CD4-positive, alpha-beta T cell treated with Interleukin-17A for 4 hours (primary cell): ENCODE data around the gene LDAH.
A peak's percentile ranks its signal among the peaks of the same experiment; 100 is the strongest.

Experiments
- DNase-seq: peaks from one replicate; pipeline ENCODE4 v3.0.0-alpha.2; 2020; ENCODE audit warnings: mixed read lengths

LDAH gene

DNA sequence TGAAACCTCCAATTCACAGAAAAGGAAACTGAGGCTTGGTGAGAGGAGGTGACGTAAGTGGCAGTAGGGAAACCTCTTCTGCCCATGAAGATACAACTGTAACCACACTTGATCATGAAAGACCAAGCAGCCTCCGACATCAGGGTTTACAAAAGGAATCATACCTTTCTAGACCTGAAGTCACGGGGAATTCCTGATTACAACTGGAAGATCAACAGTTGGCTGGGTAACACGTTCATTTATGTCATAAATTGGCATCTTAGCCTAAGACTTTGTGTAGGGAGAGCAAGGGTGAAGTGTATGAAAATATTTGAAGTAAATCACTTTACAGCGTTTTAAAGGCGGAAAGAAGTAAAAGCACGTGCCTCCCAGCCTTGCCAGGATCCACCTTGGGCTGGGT lies 172.9 kb downstream of the LDAH start:
- DNase-seq: no peak

DNA sequence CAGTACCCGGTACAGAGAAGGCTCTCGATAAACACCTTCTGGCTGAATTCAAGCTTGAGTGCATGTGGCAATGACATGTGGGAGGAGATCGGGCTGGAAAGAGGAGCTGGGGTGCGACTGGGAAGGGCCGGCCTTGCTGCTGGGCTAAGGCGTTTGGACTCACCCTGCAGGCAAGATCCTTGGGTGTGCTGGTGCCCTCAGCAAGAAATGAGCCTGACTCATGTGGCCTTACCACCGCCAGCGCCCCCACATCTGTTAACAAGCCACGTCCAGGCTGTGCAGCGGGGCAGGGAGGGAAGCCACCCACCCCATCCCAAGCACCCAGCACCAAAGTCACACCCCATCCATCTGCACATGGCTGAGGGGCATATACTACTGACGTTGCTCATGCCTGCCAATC lies 173.3 kb downstream of the LDAH start:
- DNase-seq: no peak

DNA sequence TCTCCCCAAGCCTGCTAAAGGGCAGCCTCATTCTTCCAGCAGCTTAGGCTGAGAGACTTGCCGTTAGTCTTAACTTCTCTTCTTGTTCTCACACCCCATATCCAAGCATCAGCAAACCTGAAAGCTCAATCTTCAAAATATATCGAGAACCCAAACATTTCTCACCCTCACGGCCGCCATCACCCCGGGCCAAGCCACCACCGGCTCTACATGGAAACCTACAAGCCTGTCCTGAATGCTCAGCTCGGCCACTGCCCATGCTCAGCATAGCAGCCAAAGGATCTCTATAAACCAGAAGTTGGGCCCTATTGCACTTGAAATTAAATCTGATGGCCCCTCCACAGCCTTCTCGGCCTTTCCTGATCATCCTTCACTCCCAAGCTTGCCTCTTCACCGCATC lies 174.1 kb downstream of the LDAH start:
- DNase-seq: no peak

DNA sequence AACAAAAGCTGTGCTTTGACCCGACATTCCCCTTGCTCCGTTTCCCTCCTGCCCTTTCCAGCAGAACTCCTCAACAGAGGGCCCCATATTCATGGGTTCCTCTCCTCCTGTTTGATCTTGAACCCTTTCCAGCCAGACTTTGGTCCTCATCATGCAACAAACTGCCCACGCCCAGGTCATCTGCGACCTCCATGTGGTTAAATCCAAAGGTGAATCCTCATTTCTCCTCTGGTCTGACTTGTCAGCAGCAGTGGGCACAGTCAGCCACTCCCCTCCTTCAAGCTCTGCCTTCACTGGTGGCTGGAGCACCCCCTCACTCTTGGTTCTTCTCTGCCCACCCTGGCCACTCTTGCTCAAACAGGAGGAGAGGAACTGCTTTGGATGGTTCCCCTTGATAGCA lies 174.7 kb downstream of the LDAH start:
- DNase-seq: no peak

DNA sequence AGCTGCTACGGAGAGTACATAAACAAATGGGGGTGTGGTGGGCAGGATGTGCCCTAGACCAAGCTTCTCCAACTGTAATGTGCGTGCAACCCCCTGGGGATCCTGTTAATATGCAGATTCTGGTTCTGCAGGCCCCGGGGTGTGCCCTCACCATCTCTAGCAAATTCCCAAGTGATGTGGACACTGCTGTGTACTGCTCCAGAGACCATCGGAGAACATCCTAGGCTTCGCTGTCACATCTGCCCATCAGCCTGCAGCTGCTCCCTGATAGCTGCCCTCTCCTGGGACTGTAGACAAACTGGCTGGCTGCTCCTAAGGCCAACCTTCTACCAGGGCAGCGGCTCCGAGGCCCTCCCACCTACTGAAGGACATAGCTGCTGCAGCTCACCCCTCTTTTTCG lies 175.2 kb downstream of the LDAH start:
- no peak for DNase-seq

DNA sequence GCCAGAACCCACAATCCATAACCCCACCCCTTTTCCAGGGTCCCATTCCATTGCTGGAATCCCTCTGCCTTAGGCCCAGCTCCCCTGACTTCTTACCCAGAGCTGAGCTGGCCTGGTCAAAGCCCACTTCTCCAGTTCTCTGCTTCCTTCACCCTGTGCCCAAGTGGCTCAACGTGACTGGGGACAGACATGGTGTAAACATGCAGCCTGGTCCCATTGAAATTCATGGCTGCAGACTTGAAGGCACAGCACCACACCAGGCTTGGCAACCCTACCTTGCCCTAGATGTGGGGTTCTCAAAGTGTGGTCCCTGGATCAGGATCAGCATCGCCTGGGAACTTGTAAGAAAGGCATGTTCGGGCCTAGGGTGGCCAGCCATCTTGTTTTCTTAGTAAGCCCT lies 175.7 kb downstream of the LDAH start:
- DNase-seq: no peak

DNA sequence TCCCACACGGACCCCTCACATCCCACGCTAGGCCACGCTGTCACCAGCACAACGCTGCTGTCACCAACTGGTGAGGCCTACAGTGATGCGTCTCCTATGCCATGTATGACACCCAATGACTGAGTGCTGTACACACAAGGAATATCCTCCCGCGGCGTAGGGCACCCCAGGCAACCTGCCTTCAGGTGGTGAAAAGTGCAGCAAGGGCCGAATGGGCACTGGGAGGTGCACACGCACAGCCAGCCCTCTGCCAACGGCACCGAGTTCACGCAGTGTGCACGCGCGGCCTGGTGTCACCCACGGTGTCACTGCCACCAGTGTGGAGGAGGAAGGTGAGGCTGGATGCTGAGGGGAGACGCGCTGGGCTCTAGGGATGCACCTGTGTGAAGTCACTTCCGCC lies 176.5 kb downstream of the LDAH start:
- no peak for DNase-seq

DNA sequence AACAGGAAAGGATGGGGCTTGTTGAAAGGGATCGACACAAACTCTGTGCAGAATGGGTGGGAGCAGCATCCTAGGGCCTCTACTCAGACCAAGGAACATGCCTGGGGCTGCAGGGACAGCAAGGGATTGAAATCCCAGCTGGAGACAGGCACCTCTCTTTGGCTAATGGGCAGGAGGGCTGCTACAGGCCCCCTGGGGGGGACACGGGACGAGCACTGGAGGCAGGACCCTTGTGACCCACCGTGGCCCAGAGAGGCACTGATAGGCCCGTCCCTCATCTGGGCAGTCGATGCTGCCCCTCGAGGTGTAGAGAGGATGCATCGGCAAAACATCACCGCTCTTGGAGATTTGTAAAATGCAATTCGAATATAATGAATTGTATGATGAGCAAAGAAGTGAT lies 177.1 kb downstream of the LDAH start:
- DNase-seq: no peak

DNA sequence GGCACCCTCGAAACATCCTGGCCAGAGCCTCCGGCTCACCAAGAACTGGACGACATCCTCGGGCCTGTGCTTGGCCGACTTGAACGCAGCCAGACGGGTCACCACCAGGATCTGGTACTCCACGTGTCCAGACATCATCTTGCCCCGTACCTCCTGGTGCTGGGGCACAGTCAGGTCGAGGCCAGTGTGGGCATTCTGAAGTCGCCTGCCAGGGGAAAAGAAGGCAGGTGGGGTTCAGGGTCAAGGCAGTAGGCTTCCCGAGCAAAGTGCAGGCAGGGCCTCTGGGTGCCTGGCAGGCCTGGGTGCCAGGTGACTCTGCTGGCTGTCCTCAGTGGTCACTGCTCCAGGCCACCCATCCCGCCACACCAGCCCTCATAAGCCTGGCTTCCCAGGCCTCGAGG lies 177.6 kb downstream of the LDAH start:
- no peak for DNase-seq

DNA sequence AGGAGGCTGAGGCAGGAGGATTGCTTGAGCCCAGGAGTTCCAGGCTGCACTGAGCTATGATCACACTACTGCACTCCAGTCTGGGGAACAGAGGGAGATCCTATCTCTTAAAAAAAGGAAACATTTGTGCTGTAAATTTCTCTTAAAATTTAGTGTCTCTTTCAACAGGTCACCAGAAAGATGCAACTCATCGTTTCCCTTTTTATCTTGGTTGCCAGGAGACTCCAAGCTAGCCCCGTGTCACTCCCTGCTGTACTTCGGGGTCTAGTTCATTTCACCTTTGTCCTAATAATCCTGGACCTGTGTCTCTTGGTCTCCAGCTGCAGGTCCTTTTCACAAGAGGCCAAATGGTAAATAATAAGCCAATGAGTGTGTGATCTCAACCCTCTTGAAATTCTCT lies 179.1 kb downstream of the LDAH start:
- no peak for DNase-seq

DNA sequence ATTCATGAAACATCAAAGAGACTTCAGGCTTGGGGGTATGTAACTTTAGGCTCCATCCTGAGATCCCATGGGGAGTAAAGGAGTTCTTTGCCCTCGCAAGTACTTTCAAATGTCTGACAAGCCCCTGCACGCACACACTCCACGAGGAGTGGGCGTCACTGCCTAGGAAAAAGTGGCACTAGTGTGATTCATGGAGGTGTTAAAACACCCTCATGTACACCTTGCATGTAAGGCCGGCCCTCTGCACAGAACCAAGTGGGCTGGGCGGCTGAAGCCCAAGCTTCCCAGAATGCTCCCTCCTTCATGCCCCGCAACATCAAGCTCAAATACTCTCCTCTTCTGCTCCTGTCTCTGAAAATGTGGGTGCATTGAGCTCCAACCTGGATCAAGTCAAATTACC lies 179.8 kb downstream of the LDAH start:
- no peak for DNase-seq

DNA sequence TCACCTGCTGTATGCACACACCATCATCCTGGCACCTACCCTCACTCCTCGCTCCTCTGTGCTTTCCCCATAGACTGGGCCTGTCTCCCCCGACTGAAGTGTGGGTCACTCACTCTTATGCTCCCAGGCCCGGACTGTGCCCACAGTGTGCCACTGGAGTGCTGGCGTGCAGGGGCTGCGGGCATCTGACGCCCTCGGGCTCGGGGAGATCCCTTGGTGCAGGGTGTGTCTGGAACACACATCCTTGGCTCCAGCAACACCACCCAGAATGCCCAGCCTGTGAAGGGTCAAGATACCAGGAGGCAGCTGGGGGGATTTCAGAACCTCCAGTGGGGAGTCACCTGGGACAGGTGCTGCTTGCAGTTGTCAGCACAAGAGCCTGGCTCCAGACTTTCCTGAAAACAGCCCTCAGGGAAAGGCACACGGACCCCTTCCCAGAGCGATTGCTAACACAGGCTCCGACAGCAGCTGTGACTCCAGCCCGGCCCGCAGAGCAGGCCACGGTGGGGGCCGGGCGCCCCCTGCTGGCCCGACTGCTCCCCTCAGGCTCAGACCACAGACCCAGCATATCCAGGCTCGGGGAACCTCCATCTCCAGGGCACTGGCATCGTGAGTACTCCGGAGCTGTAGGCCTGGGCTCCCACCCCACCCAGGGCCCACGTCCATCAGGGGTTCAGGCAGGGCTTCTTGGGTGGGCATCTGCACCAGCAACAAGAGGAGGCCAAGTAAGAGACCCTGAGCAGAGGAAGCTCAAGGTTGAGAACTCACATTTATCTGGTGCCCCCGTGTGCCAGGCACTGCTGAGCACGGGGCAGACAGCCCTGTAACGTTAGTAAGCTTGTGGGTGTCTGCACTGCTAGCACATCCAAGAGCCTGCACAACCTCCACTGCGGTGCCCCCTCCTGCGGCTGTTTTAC lies 180.6 kb downstream of the LDAH start:
- DNase-seq: peak; percentile 84

DNA sequence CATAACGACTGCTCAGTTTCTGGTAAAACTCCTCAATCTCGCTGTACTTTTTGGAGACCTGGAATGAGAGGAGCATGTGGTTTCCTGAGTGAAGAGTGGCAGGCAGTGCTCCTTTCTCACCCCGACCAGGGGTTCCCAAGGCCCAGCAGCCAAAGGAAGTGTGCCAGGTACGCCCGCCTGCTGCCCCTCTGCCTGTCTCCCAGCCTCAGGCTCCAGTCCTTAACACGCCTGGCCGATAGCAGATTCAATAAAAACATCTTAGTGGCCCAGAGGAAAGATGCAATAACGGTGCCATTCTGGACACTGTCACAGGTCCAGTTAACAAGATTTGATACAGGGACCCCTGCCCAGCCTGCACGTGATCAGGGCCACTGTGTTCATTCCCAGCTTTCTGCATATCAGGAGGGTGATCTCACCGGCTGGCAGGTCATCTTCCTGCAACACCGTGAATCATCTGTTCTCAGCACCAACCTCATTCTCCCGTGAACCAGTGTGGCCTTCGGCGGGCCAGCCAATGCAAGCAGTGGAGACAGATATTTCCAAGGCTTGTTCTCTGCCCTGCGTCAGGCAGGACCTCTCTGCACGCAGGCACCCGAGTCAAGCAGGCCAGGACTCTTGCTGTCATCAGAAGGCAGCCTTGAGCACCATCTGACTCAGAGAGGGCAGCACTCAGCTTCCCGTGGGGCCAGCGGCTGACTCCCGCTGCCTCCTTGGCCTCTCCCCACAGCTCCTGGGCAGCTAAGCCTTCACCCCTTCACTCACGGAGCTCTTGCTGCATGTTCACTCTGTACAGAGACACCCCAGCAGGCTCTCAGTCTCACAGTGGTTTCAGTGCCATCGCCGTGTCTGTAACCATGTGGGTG lies 181.5 kb downstream of the LDAH start:
- no peak for DNase-seq

DNA sequence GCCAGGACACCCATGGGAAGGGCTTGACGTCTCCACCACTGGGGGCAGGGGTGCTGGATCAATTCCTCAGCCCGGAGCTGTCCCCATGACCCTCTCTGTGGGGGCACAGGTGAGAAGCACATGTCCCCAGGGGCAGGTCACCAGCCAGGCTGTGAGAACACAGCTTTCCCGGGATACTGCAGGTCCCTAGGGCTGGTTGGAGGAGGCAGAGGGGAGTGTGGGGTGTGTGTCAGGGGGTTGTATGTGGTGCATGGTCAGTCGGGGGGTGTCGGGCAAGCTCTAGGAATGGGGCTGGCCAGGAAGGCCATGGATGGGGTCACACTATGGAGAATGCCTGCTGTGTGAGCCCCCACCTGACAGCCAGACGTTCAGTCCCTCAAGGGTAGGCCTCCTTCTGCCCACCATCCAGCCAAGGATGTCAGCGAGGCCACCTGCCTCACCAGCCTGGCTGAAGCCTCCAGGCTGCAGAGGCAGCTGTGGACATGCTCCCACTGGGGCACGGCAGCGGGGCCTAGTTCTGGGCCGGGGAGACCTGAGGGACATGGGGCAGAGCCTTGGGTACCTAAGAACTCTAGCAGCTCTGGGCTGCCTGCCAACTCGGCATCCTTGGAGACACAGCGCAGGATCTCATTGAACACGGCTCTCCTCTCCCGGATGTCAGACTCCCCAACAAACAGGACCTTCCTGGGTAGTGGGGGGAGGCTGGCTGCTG lies 182.3 kb downstream of the LDAH start:
- no peak for DNase-seq

DNA sequence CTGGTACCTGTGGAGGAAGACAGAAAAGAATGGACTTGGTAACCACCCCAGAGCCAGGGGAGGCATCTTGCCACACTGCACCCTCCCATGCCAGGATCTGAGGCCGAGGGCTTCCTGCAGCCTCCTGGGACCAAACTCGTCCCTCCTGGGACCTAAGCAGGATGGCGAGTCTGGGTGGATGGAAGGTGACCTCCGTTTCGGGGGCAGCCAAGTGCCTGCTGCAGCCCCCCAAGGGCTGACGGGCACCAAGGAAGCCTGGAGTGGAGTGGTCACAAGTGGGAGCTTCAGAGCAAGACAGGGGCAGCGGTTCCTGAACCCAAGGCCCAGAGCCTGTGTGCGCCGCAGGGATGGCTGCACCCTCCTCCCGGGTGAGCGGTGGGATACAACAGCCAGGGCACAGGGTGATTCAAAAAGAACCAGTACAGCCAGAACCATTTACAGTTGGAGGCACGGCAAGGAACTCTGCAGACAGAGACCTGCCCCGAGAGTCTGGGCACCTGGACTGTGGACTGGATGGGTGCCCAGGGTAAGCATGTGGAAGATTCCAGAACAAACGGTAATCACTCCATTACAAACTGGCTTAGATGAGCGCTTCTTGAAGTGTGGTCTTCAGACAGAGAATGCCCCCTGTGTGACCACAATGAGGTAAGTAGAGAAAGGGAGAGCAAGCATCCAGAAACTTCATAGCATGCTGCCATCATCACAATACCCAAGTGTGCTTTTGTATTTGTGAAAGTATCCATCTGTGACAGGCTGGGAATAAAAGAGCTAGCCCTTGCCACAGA lies 184.1 kb downstream of the LDAH start:
- no peak for DNase-seq

DNA sequence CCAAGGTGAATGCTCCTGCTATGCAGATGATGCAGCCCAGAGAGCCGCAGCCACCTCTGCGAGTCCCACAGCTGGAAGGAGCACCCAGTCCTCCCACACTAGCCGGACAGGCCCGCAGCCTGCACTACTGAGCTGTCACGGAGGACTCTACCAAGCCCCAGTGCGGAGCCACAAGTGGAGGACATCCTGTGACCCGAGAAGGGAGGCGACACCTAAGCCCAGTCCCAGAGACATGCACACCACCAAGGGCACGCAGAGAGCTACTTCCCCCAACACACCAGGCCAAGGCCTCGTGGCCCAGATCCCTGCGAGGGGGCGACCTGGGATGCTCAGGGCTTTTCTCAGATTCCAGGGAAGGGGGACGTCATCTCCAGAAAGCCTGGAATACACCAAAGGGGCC lies 184.9 kb downstream of the LDAH start:
- DNase-seq: no peak

DNA sequence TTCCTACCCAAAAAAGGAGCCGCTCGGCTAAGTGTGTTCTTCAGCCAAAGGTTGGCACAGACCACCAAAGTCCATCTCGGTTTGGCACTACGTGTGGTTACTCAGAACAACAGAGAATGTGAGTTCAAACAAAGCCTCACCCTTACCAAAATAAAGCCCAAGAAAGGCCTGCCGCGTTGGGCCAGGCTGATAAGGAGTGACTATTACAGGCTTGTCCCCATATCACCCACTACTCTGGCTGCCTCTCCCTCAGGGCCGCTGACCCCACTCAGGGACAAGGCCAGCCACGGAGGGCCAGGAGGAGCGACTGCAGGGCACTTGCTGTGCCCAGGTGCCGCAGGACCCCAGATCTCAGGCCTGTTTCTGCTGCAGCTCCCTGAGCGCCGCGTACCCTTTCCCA lies 185.8 kb downstream of the LDAH start:
- no peak for DNase-seq

DNA sequence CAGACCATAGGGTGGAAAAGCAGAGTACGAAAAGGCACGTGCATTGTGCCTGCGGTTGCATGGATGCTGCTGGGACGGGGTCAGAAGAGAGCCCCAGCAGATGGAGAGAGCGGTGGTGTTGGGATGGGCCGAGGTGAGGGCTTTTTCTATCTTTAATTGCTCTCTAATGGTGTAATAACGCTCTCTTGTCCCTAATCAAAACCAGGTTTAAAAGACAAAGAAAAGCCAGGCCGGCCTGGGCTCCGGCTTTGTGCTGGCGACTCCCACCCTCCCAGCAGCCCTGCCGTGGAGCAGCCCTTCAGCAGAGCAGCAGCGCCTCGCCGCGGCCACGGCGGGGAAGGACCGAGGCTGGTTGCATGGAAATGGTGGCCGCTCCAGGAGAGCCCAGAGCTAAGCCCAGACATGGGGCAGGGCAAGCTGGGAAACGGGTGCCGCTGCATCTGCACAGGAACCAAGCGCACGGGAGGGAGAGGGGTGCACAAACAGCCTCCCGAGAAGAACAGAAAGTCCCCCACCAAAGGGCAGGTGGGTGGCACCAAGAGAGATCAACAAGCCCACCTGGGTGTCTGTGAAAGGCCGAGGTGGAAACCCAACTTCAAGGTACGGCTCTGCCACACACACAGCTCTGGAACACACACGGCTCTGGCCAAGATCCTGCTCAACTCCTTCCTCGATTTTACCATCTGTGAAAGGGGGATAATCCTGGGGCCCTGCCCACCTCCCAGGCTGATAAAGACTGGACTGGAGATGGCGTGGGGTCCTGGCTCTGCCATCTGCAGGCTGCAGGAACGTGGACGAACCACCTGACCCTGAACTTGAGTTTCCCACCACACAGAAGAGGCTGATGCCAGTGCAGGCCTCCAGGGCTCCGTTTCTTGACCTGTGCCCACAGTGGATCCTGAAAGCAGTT lies 187.0 kb downstream of the LDAH start:
- peak; percentile 43 for DNase-seq

DNA sequence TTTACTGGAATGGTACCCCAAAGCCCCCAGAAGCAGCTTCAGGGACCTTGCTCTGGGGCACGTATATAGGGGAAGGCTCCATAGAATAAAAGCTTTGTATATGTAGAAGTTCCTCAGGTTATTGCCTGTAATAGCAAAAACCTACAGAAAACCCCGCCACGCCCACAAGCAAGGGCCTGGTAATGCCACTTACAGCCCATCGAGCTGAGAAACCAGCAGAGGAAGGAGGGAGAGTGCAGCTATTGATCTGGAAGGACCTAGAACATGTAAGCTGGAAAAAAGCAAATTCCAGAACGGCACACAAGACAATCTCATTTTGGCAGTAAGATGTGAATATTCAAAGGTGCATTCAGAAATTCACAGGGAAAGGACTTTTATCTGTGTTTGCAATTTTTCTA lies 187.8 kb downstream of the LDAH start:
- DNase-seq: no peak

DNA sequence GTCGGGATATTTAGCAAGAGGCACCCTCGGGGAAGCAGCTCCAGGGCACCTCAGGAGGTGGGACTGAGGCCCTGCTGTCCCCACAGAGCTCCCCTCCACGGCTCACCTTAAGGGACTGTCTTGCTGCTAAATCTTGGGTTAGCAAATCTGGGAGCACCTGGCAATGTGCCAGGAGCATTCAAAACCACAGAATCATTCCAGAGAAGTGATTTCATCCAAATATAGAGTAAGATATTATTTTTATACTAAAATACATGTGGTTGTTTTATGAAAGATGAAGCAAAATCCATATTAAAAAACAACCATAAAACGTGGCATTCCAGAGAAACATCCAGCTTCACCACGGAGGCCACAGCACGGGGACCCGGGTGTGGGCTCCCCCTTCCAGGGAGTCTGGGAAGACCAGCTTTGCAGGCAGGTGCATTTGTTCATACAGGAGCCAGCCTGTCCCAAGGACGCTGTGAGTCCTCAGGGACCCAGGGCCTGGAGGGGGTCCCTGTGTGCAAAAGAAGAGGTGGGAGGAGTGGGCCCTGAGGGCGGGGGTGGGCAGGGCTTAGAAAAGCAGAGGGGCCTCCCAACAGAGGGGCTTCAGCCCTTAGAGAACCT lies 188.3 kb downstream of the LDAH start:
- DNase-seq: no peak
